ENCODE data around the gene HSPB2. TPM values are rescaled to one million over a fixed set of nuclear protein-coding genes. Genes with fewer than 3 reads are reported as not detected.

HSPB2 gene
- total and polyA plus RNA-seq, 12 donors: 18.9 to 136 (median 32.6) TPM

DNA sequence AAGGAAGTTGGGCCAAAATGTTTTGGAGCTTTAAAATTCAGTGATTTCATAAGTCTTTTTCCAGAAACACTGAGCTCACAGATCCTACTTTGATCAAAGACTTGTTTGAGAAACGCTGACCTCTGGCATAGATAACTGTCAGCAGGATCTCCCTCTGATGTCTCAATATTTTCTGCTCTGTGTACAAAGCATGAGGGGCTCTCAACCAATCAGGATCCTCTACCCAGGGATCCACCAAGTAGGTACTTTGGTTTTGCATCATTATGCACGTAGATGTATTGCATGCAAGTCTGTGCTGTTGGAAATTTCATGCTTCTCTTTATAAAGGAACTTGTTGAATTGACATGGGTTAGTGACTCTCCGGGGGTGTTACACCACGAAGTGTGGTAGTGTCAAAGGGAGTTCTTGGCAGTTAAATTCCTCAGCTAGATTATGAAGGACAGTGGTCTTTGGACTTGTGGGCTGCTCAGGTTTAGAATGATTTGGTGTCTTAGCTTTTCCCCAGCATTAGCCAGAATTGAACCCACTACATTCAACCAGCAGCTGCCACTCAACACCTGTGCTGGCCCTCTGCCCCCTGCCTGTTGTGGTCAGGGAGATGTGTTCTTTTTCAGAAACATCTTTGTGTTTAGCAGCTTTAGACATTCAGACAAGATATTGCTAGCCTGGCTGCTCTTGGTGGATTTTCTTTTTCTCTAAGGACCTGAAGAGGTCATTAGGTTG lies 22.9 kb downstream of the HSPB2 start:
- intact Hi-C loops (cut with DNase I): loop anchor here in 6 of 10 donors (5.0 to 10.0 kb wide), 3 partner anchors 37 to 149 kb away; partner anchors contain the start of genes SDHD (in 2 of the 6) and TIMM8B (in 2 of the 6)
- Histone ChIP-seq H3K27ac (peak overlapping the region in 9 of 10 donors; percentile 58 to 84 (median 73)), H3K4me1 (peaks cover 2 to 61% (median 42%) of the 10 kb centered on the region in 9 donors), H3K9me3 (no peaks in the 10 kb centered on the region), H3K36me3 (no peaks in the 10 kb centered on the region), H3K4me3 (no peak overlapping the region), H3K27me3 (no peaks in the 10 kb centered on the region)
- no peak for DNase-seq
- WGBS, 2 donors: 55 to 59% methylated on average over 4 of the region's 4 CpGs
- ATAC-seq: no peak
- TF ChIP-seq, protein P1, sequence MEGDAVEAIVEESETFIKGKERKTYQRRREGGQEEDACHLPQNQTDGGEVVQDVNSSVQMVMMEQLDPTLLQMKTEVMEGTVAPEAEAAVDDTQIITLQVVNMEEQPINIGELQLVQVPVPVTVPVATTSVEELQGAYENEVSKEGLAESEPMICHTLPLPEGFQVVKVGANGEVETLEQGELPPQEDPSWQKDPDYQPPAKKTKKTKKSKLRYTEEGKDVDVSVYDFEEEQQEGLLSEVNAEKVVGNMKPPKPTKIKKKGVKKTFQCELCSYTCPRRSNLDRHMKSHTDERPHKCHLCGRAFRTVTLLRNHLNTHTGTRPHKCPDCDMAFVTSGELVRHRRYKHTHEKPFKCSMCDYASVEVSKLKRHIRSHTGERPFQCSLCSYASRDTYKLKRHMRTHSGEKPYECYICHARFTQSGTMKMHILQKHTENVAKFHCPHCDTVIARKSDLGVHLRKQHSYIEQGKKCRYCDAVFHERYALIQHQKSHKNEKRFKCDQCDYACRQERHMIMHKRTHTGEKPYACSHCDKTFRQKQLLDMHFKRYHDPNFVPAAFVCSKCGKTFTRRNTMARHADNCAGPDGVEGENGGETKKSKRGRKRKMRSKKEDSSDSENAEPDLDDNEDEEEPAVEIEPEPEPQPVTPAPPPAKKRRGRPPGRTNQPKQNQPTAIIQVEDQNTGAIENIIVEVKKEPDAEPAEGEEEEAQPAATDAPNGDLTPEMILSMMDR (IDR thresholded peaks at IDR 0.05): no peak

DNA sequence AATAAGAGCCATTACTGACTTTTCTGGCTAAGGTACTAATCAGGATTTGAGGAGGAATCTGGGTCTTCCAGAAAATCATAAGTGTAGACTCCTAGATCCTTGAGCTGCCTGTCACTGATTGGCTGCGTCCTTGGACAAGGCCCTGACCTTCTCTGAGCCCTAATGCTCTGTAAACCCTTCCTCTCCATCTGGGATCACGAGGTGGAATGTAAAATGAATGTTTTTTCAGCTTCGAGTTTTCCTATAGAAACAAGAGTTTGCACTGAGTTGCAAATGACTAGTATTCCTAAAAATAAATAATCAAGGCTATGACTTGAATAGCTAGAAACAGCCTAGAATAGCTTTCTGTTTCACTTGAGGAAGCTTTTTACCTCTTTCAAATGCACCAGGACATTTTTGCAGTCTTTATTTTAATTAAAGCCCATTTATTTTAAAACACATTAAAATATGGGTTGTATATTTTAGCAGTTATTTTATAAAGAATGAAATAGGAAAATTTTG lies 23.6 kb downstream of the HSPB2 start:
- intact Hi-C loops (cut with DNase I): loop anchor here in 6 of 10 donors (5.0 to 10.0 kb wide), 3 partner anchors 36 to 149 kb away; partner anchors contain the start of genes SDHD (in 2 of the 6) and TIMM8B (in 2 of the 6)
- TF ChIP-seq, protein P1 (IDR thresholded peaks at IDR 0.05): no peak
- Histone ChIP-seq H3K4me3 (peak overlapping the region in 8 of 10 donors; percentile 58 to 77 (median 70)), H3K9me3 (no peaks in the 10 kb centered on the region), H3K27ac (peak overlapping the region in 9 of 10 donors; percentile 68 to 85 (median 79)), H3K27me3 (no peaks in the 10 kb centered on the region), H3K4me1 (peaks cover 2 to 62% (median 44%) of the 10 kb centered on the region in 9 donors), H3K36me3 (no peaks in the 10 kb centered on the region)
- DNase-seq (no peak), ATAC-seq (no peak)
- WGBS, 2 donors: 32 to 34% methylated on average over 3 of the region's 3 CpGs

DNA sequence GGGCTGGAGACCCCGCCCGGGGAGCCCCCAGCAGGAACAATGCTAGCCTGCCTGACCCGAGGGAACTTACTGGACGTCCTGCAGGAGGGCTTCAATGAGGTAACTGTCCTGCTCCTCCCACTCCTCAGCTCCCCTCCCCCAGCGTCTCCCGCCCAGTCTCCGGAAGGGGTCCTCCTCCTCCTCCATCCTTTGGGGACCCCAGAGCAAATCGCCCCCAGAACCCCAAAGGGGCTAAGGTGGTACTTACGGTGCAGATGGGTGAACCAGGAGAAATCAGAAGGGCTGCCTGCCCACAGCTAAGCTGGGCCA lies 24.9 kb downstream of the HSPB2 start:
- TF ChIP-seq, protein P1 (IDR thresholded peaks at IDR 0.05): no peak
- Histone ChIP-seq H3K36me3 (no peaks in the 10 kb centered on the region), H3K9me3 (no peaks in the 10 kb centered on the region), H3K27me3 (no peaks in the 10 kb centered on the region), H3K27ac (peak overlapping the region; percentile 48 to 85 (median 76)), H3K4me3 (peak overlapping the region; percentile 5 to 77 (median 68)), H3K4me1 (peaks cover 2 to 68% (median 42%) of the 10 kb centered on the region in 9 donors)
- intact Hi-C loops (cut with DNase I): loop anchor here in 6 of 10 donors (5.0 to 10.0 kb wide), 3 partner anchors 35 to 147 kb away; partner anchors contain the start of genes SDHD (in 2 of the 6) and TIMM8B (in 2 of the 6)
- WGBS, 2 donors: 4 to 6% methylated on average over 9 of the region's 9 CpGs
- DNase-seq (no peak), ATAC-seq (no peak)

DNA sequence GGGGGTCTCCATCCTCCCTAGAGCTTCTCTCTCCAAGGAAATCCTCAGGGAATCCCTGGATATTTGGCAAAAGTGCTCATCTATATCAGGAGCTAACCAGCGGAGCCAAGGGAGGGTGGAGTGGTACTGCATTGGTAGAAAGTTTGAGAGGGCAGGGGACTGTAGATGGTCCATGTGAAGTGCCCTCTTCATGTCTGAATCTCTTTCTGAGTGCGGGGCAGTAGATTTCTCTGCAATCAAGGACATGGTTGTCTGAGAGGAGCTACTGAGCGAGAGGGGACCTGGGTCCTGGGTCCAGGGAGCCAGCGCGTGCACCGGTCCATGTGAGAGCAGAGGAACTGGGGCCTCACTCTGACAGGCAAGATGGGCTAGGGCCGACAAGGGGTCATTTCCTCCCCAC lies 25.3 kb downstream of the HSPB2 start:
- WGBS, 2 donors: 57 to 65% methylated on average over 7 of the region's 7 CpGs
- ATAC-seq: peak in 4 of 8 donors; percentile 11 to 41 (median 22)
- H3K27ac ChIP-seq: peak overlapping the region in 8 of 10 donors; percentile 68 to 84 (median 76)
- no peak for DNase-seq
- H3K36me3 ChIP-seq: no peaks in the 10 kb centered on the region
- intact Hi-C loops (cut with DNase I): loop anchor here in 6 of 10 donors (5.0 to 10.0 kb wide), 3 partner anchors 34 to 147 kb away; partner anchors contain the start of genes SDHD (in 2 of the 6) and TIMM8B (in 2 of the 6)
- H3K27me3 ChIP-seq: no peaks in the 10 kb centered on the region
- H3K9me3 ChIP-seq: no peaks in the 10 kb centered on the region
- TF ChIP-seq, protein P1 (IDR thresholded peaks at IDR 0.05): no peak
- H3K4me1 ChIP-seq: peaks cover 2 to 72% (median 43%) of the 10 kb centered on the region in 9 donors
- peak overlapping the region in 9 of 10 donors; percentile 58 to 77 (median 68) for H3K4me3 ChIP-seq

Data from heart right ventricle (tissue), 16 donors.